Measurements from ENCODE around the gene HINFP. TPM values are rescaled to one million over a fixed set of nuclear protein-coding genes. Genes with fewer than 3 reads are reported as not detected.

HINFP gene
- total and polyA plus RNA-seq, 9 of the 15 experiments (the other 6 are each of a cell fraction or from before 2014, with no cell fraction given) = 13.8 to 34.1 (median 22.5) TPM

DNA sequence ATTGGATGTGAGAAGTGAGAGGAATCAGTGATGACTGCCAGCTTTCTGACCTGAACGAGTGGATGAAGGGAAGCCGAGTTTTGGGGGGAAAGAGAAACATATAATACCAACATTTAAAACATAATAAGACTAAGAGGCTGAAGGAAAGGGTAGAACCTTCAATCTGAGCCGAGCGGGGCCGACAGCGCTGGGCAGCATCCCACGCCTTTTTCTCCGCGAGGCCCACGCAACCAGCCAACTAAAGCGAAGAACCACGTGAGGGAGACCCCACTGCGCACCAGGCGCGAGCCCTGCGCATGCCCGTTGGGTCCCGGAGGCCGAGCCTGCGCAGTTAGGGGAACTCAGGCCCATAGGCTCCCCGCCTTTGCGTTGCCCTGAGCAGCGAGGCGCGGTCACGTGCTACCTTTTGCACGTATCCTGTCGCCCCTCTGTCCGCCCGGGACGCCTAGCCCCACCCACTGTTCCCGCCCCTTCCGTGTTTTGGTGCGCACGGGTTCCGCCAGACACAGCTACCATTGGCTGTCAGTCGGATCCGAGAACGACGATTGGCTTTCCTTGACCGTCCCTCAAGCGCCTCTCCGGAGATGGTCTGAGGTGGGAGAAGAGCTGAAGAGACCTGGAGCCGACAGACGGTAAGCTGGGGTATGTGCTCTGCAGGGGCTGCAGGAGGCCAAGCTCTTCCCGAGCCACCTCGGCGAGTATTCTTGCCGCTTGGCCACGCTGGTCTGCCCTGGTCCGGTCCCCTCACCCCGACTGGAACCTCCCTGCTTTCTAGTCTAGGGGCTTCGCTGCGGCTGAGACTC lies at the start of gene HINFP (continued):
- TF ChIP-seq, protein P1, sequence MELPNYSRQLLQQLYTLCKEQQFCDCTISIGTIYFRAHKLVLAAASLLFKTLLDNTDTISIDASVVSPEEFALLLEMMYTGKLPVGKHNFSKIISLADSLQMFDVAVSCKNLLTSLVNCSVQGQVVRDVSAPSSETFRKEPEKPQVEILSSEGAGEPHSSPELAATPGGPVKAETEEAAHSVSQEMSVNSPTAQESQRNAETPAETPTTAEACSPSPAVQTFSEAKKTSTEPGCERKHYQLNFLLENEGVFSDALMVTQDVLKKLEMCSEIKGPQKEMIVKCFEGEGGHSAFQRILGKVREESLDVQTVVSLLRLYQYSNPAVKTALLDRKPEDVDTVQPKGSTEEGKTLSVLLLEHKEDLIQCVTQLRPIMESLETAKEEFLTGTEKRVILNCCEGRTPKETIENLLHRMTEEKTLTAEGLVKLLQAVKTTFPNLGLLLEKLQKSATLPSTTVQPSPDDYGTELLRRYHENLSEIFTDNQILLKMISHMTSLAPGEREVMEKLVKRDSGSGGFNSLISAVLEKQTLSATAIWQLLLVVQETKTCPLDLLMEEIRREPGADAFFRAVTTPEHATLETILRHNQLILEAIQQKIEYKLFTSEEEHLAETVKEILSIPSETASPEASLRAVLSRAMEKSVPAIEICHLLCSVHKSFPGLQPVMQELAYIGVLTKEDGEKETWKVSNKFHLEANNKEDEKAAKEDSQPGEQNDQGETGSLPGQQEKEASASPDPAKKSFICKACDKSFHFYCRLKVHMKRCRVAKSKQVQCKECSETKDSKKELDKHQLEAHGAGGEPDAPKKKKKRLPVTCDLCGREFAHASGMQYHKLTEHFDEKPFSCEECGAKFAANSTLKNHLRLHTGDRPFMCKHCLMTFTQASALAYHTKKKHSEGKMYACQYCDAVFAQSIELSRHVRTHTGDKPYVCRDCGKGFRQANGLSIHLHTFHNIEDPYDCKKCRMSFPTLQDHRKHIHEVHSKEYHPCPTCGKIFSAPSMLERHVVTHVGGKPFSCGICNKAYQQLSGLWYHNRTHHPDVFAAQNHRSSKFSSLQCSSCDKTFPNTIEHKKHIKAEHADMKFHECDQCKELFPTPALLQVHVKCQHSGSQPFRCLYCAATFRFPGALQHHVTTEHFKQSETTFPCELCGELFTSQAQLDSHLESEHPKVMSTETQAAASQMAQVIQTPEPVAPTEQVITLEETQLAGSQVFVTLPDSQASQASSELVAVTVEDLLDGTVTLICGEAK (IDR thresholded peaks at IDR 0.05) = peak; percentile 87
- TF ChIP-seq, protein P1 (CRISPR knock-in tag; IDR thresholded peaks at IDR 0.05) = no peak
- no peak for TF ChIP-seq ZNF589 (CRISPR knock-in tag; IDR thresholded peaks at IDR 0.05; ENCODE audit: low read depth)
- TF ChIP-seq TCFL5 (CRISPR knock-in tag; conservative IDR thresholded peaks at IDR 0.05) = no peak
- peak; percentile 88 for TF ChIP-seq GABPB1 (CRISPR knock-in tag; IDR thresholded peaks at IDR 0.05)
- TF ChIP-seq TARDBP (IDR thresholded peaks at IDR 0.05) = no peak
- no peak for TF ChIP-seq ZNF175 (CRISPR knock-in tag; IDR thresholded peaks at IDR 0.05; ENCODE audit: low read depth)
- TF ChIP-seq SETDB1 (IDR thresholded peaks at IDR 0.05; ENCODE audit: low read length) = no peak
- no peak for TF ChIP-seq ZNF165 (CRISPR knock-in tag; IDR thresholded peaks at IDR 0.05; ENCODE audit: borderline replicate concordance)
- no peak for TF ChIP-seq ZNF274 (IDR thresholded peaks at IDR 0.05; ENCODE audit: borderline replicate concordance, low read depth, low read length)
- no peak for TF ChIP-seq BACH1 (tag; IDR thresholded peaks at IDR 0.05)
- TF ChIP-seq ARID2 (IDR thresholded peaks at IDR 0.05) = no peak
- TF ChIP-seq, protein P2, sequence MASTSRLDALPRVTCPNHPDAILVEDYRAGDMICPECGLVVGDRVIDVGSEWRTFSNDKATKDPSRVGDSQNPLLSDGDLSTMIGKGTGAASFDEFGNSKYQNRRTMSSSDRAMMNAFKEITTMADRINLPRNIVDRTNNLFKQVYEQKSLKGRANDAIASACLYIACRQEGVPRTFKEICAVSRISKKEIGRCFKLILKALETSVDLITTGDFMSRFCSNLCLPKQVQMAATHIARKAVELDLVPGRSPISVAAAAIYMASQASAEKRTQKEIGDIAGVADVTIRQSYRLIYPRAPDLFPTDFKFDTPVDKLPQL (IDR thresholded peaks at IDR 0.05; ENCODE audit: extremely low read depth, insufficient read length) = no peak
- no peak for TF ChIP-seq ZNF212 (CRISPR knock-in tag; IDR thresholded peaks at IDR 0.05)
- TF ChIP-seq POLR2B (IDR thresholded peaks at IDR 0.05; ENCODE audit: low read depth, partially characterized antibody) = peak; percentile 84
- TF ChIP-seq, protein P3, sequence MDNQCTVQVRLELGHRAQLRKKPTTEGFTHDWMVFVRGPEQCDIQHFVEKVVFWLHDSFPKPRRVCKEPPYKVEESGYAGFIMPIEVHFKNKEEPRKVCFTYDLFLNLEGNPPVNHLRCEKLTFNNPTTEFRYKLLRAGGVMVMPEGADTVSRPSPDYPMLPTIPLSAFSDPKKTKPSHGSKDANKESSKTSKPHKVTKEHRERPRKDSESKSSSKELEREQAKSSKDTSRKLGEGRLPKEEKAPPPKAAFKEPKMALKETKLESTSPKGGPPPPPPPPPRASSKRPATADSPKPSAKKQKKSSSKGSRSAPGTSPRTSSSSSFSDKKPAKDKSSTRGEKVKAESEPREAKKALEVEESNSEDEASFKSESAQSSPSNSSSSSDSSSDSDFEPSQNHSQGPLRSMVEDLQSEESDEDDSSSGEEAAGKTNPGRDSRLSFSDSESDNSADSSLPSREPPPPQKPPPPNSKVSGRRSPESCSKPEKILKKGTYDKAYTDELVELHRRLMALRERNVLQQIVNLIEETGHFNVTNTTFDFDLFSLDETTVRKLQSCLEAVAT (IDR thresholded peaks at IDR 0.05) = peak; percentile 9 to 20; a peak in 1 of 4 replicates
- no peak for TF ChIP-seq MTF1 (CRISPR knock-in tag; IDR thresholded peaks at IDR 0.05; ENCODE audit: borderline replicate concordance)
- no peak for TF ChIP-seq ZFP36 (IDR thresholded peaks at IDR 0.05; ENCODE audit: low read depth, low read length, partially characterized antibody)
